ENCODE data around the gene ELP5. TPM values are rescaled to one million over a fixed set of nuclear protein-coding genes. Genes with fewer than 3 reads are reported as not detected.

ELP5 gene
- total RNA-seq, 2 experiments from 2014 or later = 84.6 to 97.3 TPM

- no TSS peak for BruUV-seq (replicated peaks)
- intact Hi-C loops (cut with micrococcal nuclease; ENCODE audit: unreplicated experiment) = no loop called here
- Histone ChIP-seq H3K36me3 (ENCODE audit: insufficient read depth, low read length) (no peaks in the 10 kb centered on the region), H3K27ac (ENCODE audit: low read depth, low read length, poor library complexity, severe bottlenecking) (no peak overlapping the region), H3K4me1 (ENCODE audit: insufficient read depth, low read length, poor library complexity, severe bottlenecking) (peaks cover 34% of the 10 kb centered on the region), H3K9me2 (ENCODE audit: insufficient read depth, low read length) (no peaks in the 10 kb centered on the region), H3K79me2 (ENCODE audit: insufficient read depth, low read depth, low read length) (no peaks in the 10 kb centered on the region), H3K9me3 (ENCODE audit: low read length) (no peaks in the 10 kb centered on the region), H4K20me1 (ENCODE audit: insufficient read depth, low read length) (no peaks in the 10 kb centered on the region), H3K4me3 (ENCODE audit: low read depth, low read length, poor library complexity, severe bottlenecking) (no peak overlapping the region), H2AFZ (ENCODE audit: low read length) (no peak overlapping the region), H3K4me2 (ENCODE audit: low read length) (no peak overlapping the region)
- ChIA-PET CTCF (ENCODE audit: unreplicated experiment) (no interaction called here), POLR2A (interaction anchor here (1.0 kb wide), 1 partner anchor 270 kb away, joined by 3 read pairs; no protein-coding TSS in a partner anchor)
- TF ChIP-seq CTCF (conservative IDR thresholded peaks at IDR 0.05; ENCODE audit: low read length) (no peak), EZH2phosphoT487 (IDR thresholded peaks at IDR 0.05; ENCODE audit: borderline replicate concordance, low read depth, low read length) (no peak)
- no peak for DNase-seq (ENCODE audit: low spot score)
These were observed 38.7 kb downstream of the ELP5 start for GRCh38 chr17:7290685-7291084.

- BruUV-seq (replicated peaks) = no TSS peak
- Histone ChIP-seq H3K4me1 (ENCODE audit: insufficient read depth, low read length, poor library complexity, severe bottlenecking) (peaks cover 35% of the 10 kb centered on the region), H4K20me1 (ENCODE audit: insufficient read depth, low read length) (no peaks in the 10 kb centered on the region), H3K9me3 (ENCODE audit: low read length) (no peaks in the 10 kb centered on the region), H3K27ac (ENCODE audit: low read depth, low read length, poor library complexity, severe bottlenecking) (no peak overlapping the region), H3K9me2 (ENCODE audit: insufficient read depth, low read length) (no peaks in the 10 kb centered on the region), H3K4me3 (ENCODE audit: low read depth, low read length, poor library complexity, severe bottlenecking) (no peak overlapping the region), H3K36me3 (ENCODE audit: insufficient read depth, low read length) (no peaks in the 10 kb centered on the region), H2AFZ (ENCODE audit: low read length) (no peak overlapping the region), H3K4me2 (ENCODE audit: low read length) (no peak overlapping the region), H3K79me2 (ENCODE audit: insufficient read depth, low read depth, low read length) (no peaks in the 10 kb centered on the region)
- CTCF ChIA-PET (ENCODE audit: unreplicated experiment) = interaction anchor here (0.5 to 0.8 kb wide), 2 partner anchors 13 to 42 kb away, joined by 3 read pairs; no protein-coding TSS in a partner anchor
- TF ChIP-seq EZH2phosphoT487 (IDR thresholded peaks at IDR 0.05; ENCODE audit: borderline replicate concordance, low read depth, low read length) = no peak
- TF ChIP-seq CTCF (conservative IDR thresholded peaks at IDR 0.05; ENCODE audit: low read length) = no peak
- DNase-seq (ENCODE audit: low spot score) = no peak
- intact Hi-C loops (cut with micrococcal nuclease; ENCODE audit: unreplicated experiment) = no loop called here
- POLR2A ChIA-PET = interaction anchor here (1.8 kb wide), 1 partner anchor 11 kb away, joined by 5 read pairs; the partner anchor contains the start of gene SLC2A4
These were observed 40.2 kb downstream of the ELP5 start for GRCh38 chr17:7292194-7292593.

GRCh38 chr17:7292729-7293128 lies 40.7 kb downstream of the ELP5 start:
- no TSS peak for BruUV-seq (replicated peaks)
- no peak for DNase-seq (ENCODE audit: low spot score)
- intact Hi-C loops (cut with micrococcal nuclease; ENCODE audit: unreplicated experiment) = no loop called here
- no peaks in the 10 kb centered on the region for H3K9me2 ChIP-seq (ENCODE audit: insufficient read depth, low read length)
- H2AFZ ChIP-seq (ENCODE audit: low read length) = no peak overlapping the region
- CTCF ChIA-PET (ENCODE audit: unreplicated experiment) = interaction anchor here (0.5 kb wide), 1 partner anchor 13 kb away, joined by 3 read pairs; no protein-coding TSS in a partner anchor
- H3K79me2 ChIP-seq (ENCODE audit: insufficient read depth, low read depth, low read length) = no peaks in the 10 kb centered on the region
- H3K4me1 ChIP-seq (ENCODE audit: insufficient read depth, low read length, poor library complexity, severe bottlenecking) = peaks cover 35% of the 10 kb centered on the region
- no peak overlapping the region for H3K4me2 ChIP-seq (ENCODE audit: low read length)
- no peaks in the 10 kb centered on the region for H4K20me1 ChIP-seq (ENCODE audit: insufficient read depth, low read length)
- H3K27ac ChIP-seq (ENCODE audit: low read depth, low read length, poor library complexity, severe bottlenecking) = no peak overlapping the region
- no peaks in the 10 kb centered on the region for H3K36me3 ChIP-seq (ENCODE audit: insufficient read depth, low read length)
- no peaks in the 10 kb centered on the region for H3K9me3 ChIP-seq (ENCODE audit: low read length)
- TF ChIP-seq CTCF (conservative IDR thresholded peaks at IDR 0.05; ENCODE audit: low read length) (no peak), EZH2phosphoT487 (IDR thresholded peaks at IDR 0.05; ENCODE audit: borderline replicate concordance, low read depth, low read length) (no peak)
- POLR2A ChIA-PET = interaction anchor here (1.8 kb wide), 1 partner anchor 12 kb away, joined by 5 read pairs; the partner anchor contains the start of gene SLC2A4
- H3K4me3 ChIP-seq (ENCODE audit: low read depth, low read length, poor library complexity, severe bottlenecking) = no peak overlapping the region

Measured in OCI-LY7 (cell line).